Measurements from ENCODE around the gene KIF20B.

The KIF20B gene

DNA sequence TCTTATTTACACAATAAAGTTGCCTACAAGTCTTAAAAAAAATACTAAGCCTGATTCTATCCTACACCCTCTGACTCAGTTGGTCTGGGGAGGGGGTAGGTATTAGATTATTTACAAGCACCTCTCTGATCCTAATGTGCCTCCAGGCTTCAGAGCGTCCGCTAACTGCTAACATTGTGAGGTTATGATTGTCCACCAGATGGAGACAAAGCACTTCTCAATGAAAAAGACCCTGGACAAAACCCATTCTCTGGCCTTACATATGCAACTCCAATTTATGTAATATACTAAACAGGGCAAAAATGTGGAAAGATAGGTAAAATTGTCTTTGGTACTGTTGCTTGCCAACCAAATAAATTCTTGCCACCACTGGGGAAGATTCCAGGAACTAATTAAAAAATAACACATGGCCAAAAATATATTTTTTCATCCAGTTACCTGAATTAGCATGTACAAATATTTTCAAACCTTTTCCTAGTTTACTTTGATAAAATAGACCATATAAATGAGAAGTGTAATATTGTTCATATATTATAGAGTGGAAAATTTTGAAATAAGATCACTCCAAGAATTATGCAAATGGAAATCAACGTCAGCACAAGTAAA lies 92.4 kb downstream of the KIF20B start:
- Histone ChIP-seq H3K27ac (ENCODE audit: low read depth, low read length) (no peak overlapping the region), H3K9ac (ENCODE audit: low read length in 5 of 5) (no peak overlapping the region), H3K27me3 (ENCODE audit: control insufficient read depth in 5 of 5, insufficient read depth in 4 of 5, low read length in 5 of 5) (no peaks in the 10 kb centered on the region), H3K9me3 (ENCODE audit: control insufficient read depth in 5 of 5, low read length in 5 of 5) (no peaks in the 10 kb centered on the region), H3K36me3 (ENCODE audit: control insufficient read depth in 5 of 5, insufficient read depth in 5 of 5, low read length in 5 of 5) (no peaks in the 10 kb centered on the region), H3K4me3 (ENCODE audit: low read depth in 1 of 5, low read length in 5 of 5) (no peak overlapping the region), H3K4me1 (ENCODE audit: control insufficient read depth in 5 of 5, insufficient read depth in 5 of 5, low read length in 5 of 5) (peaks cover 0 to 10% (median 4%) of the 10 kb centered on the region in 5 donors)

DNA sequence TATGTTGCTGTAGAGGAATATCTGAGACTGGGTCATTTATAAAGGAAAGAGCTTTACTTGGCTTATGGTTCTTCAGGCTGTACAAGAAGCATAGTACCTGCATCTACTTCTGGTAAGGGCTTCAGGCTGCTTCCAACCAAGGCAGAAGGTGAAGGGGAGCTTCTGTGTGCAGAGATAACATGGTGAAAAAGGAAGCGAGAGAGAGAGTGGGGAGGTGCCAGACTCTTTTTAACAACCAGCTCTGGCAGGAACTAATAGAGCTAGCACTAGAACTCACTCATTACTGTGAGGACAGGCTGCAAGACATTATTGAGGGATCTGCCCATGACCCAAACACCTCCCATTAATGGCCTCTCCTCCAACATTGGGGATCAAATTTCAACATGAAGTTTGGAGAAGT lies 94.5 kb downstream of the KIF20B start:
- H3K9ac ChIP-seq (ENCODE audit: low read length in 5 of 5), result no peak overlapping the region
- no peaks in the 10 kb centered on the region for H3K4me1 ChIP-seq (ENCODE audit: control insufficient read depth in 5 of 5, insufficient read depth in 5 of 5, low read length in 5 of 5)
- H3K4me3 ChIP-seq (ENCODE audit: low read depth in 1 of 5, low read length in 5 of 5), result no peak overlapping the region
- H3K27ac ChIP-seq (ENCODE audit: low read depth, low read length), result no peak overlapping the region
- H3K27me3 ChIP-seq (ENCODE audit: control insufficient read depth in 5 of 5, insufficient read depth in 4 of 5, low read length in 5 of 5), result no peaks in the 10 kb centered on the region
- H3K9me3 ChIP-seq (ENCODE audit: control insufficient read depth in 5 of 5, low read length in 5 of 5), result no peaks in the 10 kb centered on the region
- H3K36me3 ChIP-seq (ENCODE audit: control insufficient read depth in 5 of 5, insufficient read depth in 5 of 5, low read length in 5 of 5), result no peaks in the 10 kb centered on the region

DNA sequence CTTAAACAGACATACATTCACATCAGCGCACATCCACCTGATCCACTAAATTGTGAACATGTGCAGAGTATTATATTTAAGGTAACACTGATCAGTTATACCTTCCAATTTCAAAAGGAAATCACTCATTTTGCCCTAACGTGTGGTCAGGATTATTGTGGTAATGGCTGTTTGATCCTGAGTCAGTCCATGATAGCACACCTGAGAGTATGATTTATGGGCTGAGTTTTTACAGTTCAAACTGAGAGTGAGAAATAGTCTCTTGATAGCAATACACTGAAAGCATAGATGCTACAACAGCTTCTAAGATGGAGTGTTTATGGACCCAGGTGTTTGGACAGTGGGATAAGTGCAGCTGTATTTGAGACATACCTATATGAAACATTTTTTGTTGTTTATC lies 96.7 kb downstream of the KIF20B start:
- Histone ChIP-seq H3K27ac (ENCODE audit: low read depth, low read length) (no peak overlapping the region), H3K36me3 (ENCODE audit: control insufficient read depth in 5 of 5, insufficient read depth in 5 of 5, low read length in 5 of 5) (no peaks in the 10 kb centered on the region), H3K27me3 (ENCODE audit: control insufficient read depth in 5 of 5, insufficient read depth in 4 of 5, low read length in 5 of 5) (no peaks in the 10 kb centered on the region), H3K9ac (ENCODE audit: low read length in 5 of 5) (no peak overlapping the region), H3K4me1 (ENCODE audit: control insufficient read depth in 5 of 5, insufficient read depth in 5 of 5, low read length in 5 of 5) (no peaks in the 10 kb centered on the region), H3K4me3 (ENCODE audit: low read depth in 1 of 5, low read length in 5 of 5) (no peak overlapping the region), H3K9me3 (ENCODE audit: control insufficient read depth in 5 of 5, low read length in 5 of 5) (no peaks in the 10 kb centered on the region)

DNA sequence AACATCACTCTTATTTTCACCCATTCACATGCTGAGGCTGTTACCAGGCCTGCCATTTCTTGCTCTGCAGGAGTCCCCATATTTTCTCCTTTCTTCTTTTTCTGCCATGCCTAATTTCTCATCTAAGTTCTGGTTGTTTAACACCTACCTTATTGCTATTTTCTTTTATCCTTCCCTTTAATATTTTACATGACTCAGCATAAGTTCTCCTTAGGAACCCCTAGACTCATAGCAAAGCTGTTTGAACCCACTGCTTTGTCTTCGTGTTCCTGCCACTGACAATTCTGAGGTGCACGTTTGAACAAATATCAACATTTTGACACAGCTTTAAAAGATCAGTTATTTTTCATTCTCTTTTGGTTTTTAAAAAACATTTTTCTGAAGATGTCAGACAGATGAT lies 98.2 kb downstream of the KIF20B start:
- Histone ChIP-seq H3K4me3 (ENCODE audit: low read depth in 1 of 5, low read length in 5 of 5) (no peak overlapping the region), H3K9ac (ENCODE audit: low read length in 5 of 5) (no peak overlapping the region), H3K36me3 (ENCODE audit: control insufficient read depth in 5 of 5, insufficient read depth in 5 of 5, low read length in 5 of 5) (no peaks in the 10 kb centered on the region), H3K9me3 (ENCODE audit: control insufficient read depth in 5 of 5, low read length in 5 of 5) (no peaks in the 10 kb centered on the region), H3K27me3 (ENCODE audit: control insufficient read depth in 5 of 5, insufficient read depth in 4 of 5, low read length in 5 of 5) (no peaks in the 10 kb centered on the region), H3K4me1 (ENCODE audit: control insufficient read depth in 5 of 5, insufficient read depth in 5 of 5, low read length in 5 of 5) (no peaks in the 10 kb centered on the region), H3K27ac (ENCODE audit: low read depth, low read length) (no peak overlapping the region)

DNA sequence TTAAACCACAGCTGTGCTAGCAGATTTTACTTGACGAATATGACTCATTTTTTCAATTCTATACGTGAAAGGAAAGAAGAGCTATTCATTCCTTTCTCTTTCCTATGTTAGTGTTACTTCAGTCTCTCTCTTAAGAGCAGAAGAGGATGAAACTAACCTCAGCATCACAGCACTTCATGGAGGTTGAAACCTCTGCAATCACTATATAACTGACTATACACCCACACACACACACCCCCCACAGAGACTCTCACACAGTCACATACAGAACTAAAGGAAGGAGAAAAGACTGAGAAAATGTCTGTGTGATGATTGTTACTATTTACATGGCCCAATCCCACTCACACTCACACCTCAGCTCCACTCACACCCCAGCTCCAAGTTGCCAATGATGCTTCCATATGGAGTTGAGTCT lies 104.2 kb downstream of the KIF20B start:
- no peaks in the 10 kb centered on the region for H3K9me3 ChIP-seq (ENCODE audit: control insufficient read depth in 5 of 5, low read length in 5 of 5)
- H3K27ac ChIP-seq (ENCODE audit: low read depth, low read length), result no peak overlapping the region
- H3K4me3 ChIP-seq (ENCODE audit: low read depth in 1 of 5, low read length in 5 of 5), result no peak overlapping the region
- H3K27me3 ChIP-seq (ENCODE audit: control insufficient read depth in 5 of 5, insufficient read depth in 4 of 5, low read length in 5 of 5), result no peaks in the 10 kb centered on the region
- H3K36me3 ChIP-seq (ENCODE audit: control insufficient read depth in 5 of 5, insufficient read depth in 5 of 5, low read length in 5 of 5), result no peaks in the 10 kb centered on the region
- no peaks in the 10 kb centered on the region for H3K4me1 ChIP-seq (ENCODE audit: control insufficient read depth in 5 of 5, insufficient read depth in 5 of 5, low read length in 5 of 5)
- no peak overlapping the region for H3K9ac ChIP-seq (ENCODE audit: low read length in 5 of 5)

DNA sequence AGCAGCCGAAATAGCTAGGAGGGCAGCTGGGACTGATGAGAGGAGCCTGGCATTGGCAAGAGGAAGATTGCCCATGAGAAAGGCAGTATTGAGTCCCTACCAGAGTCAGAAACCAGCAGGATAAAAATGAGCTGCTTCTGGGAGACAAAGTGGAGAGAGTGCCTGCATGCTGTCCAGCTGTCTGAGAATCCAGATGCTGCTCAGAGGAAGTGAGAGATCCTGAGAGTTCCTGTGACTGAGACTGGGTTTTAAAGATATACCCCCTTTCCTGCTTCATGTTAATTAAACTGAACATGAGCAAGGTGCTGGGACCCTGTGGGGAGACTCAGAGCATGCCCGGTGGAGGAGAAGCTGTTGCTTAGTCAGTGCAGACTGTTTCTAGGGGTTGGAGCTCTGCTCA lies 107.5 kb downstream of the KIF20B start:
- H3K36me3 ChIP-seq (ENCODE audit: control insufficient read depth in 5 of 5, insufficient read depth in 5 of 5, low read length in 5 of 5), result no peaks in the 10 kb centered on the region
- H3K9ac ChIP-seq (ENCODE audit: low read length in 5 of 5), result no peak overlapping the region
- H3K27ac ChIP-seq (ENCODE audit: low read depth, low read length), result no peak overlapping the region
- no peaks in the 10 kb centered on the region for H3K27me3 ChIP-seq (ENCODE audit: control insufficient read depth in 5 of 5, insufficient read depth in 4 of 5, low read length in 5 of 5)
- no peak overlapping the region for H3K4me3 ChIP-seq (ENCODE audit: low read depth in 1 of 5, low read length in 5 of 5)
- no peaks in the 10 kb centered on the region for H3K4me1 ChIP-seq (ENCODE audit: control insufficient read depth in 5 of 5, insufficient read depth in 5 of 5, low read length in 5 of 5)
- H3K9me3 ChIP-seq (ENCODE audit: control insufficient read depth in 5 of 5, low read length in 5 of 5), result no peaks in the 10 kb centered on the region

DNA sequence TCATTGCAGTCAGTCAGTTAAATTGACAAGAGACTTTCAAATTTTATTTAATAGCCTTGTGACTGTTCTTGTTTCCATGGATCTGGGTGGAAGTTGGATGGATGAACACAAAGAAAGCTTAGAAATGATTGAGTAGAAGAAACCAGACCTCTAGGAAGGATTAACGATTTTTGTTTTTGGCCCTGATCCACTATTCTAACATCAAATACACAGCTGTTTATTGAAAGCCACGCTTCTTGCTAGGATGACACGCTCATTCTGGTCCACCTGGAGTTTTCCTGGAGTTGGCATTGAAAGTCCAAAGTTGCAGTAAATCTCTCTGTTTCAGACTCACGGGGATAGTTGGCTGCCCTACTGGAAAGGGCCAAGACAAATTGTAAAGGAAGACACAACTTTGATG lies 108.4 kb downstream of the KIF20B start:
- no peak overlapping the region for H3K27ac ChIP-seq (ENCODE audit: low read depth, low read length)
- H3K9ac ChIP-seq (ENCODE audit: low read length in 5 of 5), result no peak overlapping the region
- H3K36me3 ChIP-seq (ENCODE audit: control insufficient read depth in 5 of 5, insufficient read depth in 5 of 5, low read length in 5 of 5), result no peaks in the 10 kb centered on the region
- no peaks in the 10 kb centered on the region for H3K4me1 ChIP-seq (ENCODE audit: control insufficient read depth in 5 of 5, insufficient read depth in 5 of 5, low read length in 5 of 5)
- H3K9me3 ChIP-seq (ENCODE audit: control insufficient read depth in 5 of 5, low read length in 5 of 5), result no peaks in the 10 kb centered on the region
- H3K4me3 ChIP-seq (ENCODE audit: low read depth in 1 of 5, low read length in 5 of 5), result no peak overlapping the region
- H3K27me3 ChIP-seq (ENCODE audit: control insufficient read depth in 5 of 5, insufficient read depth in 4 of 5, low read length in 5 of 5), result no peaks in the 10 kb centered on the region

DNA sequence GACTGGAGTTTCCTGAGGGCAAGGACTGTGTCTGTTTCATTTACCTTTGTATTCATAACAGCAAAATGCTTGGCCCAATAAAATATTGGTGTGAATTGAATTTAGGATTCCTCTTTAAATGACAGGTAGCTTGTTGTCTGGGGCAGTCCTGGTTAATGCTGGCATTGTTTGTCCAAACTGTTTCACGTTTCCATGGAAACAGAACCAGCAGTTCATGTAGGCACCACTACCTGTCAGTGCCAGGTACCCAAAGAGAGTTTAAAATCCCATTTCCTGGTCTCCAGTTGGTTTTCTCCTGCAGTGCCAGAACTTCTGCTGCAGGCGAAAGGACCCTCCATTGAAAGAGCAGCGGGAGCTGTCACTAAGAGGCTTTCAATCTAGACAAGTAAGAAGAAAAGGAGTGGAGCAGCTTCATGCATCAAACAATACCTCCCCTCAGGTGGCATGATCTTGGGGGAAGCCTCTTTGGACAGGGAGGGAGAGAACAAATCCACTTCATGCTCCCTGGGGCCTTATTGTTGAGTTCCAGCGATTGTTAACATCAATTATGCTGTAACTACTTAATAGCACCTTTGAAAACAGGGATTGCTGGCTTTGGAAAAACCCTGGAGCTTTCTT lies 109.6 kb downstream of the KIF20B start:
- Histone ChIP-seq H3K4me3 (ENCODE audit: low read depth in 1 of 5, low read length in 5 of 5) (no peak overlapping the region), H3K36me3 (ENCODE audit: control insufficient read depth in 5 of 5, insufficient read depth in 5 of 5, low read length in 5 of 5) (no peaks in the 10 kb centered on the region), H3K9me3 (ENCODE audit: control insufficient read depth in 5 of 5, low read length in 5 of 5) (no peaks in the 10 kb centered on the region), H3K9ac (ENCODE audit: low read length in 5 of 5) (no peak overlapping the region), H3K27ac (ENCODE audit: low read depth, low read length) (no peak overlapping the region), H3K4me1 (ENCODE audit: control insufficient read depth in 5 of 5, insufficient read depth in 5 of 5, low read length in 5 of 5) (no peaks in the 10 kb centered on the region), H3K27me3 (ENCODE audit: control insufficient read depth in 5 of 5, insufficient read depth in 4 of 5, low read length in 5 of 5) (no peaks in the 10 kb centered on the region)

DNA sequence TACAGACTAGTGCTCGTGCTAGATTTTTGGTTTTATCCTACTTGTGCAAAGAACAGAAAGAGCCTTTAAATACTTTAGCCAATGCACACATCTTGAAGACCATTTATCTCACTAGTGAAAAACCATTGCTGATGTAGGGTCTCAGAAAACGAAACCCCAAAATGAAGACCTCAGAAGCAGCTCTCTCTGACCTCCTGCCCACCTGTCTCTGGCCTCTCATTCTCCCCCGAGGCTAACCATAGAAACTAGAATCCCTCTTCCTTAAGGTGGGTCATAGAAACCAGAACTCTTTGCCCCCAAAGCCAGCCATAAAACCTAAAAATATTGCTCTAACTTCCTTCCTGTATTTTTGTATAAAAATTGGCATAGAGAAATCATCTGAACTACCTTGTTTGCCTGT lies 112.2 kb downstream of the KIF20B start:
- no peak overlapping the region for H3K9ac ChIP-seq (ENCODE audit: low read length in 5 of 5)
- no peaks in the 10 kb centered on the region for H3K4me1 ChIP-seq (ENCODE audit: control insufficient read depth in 5 of 5, insufficient read depth in 5 of 5, low read length in 5 of 5)
- no peaks in the 10 kb centered on the region for H3K36me3 ChIP-seq (ENCODE audit: control insufficient read depth in 5 of 5, insufficient read depth in 5 of 5, low read length in 5 of 5)
- no peaks in the 10 kb centered on the region for H3K27me3 ChIP-seq (ENCODE audit: control insufficient read depth in 5 of 5, insufficient read depth in 4 of 5, low read length in 5 of 5)
- H3K9me3 ChIP-seq (ENCODE audit: control insufficient read depth in 5 of 5, low read length in 5 of 5), result no peaks in the 10 kb centered on the region
- H3K27ac ChIP-seq (ENCODE audit: low read depth, low read length), result no peak overlapping the region
- H3K4me3 ChIP-seq (ENCODE audit: low read depth in 1 of 5, low read length in 5 of 5), result no peak overlapping the region

DNA sequence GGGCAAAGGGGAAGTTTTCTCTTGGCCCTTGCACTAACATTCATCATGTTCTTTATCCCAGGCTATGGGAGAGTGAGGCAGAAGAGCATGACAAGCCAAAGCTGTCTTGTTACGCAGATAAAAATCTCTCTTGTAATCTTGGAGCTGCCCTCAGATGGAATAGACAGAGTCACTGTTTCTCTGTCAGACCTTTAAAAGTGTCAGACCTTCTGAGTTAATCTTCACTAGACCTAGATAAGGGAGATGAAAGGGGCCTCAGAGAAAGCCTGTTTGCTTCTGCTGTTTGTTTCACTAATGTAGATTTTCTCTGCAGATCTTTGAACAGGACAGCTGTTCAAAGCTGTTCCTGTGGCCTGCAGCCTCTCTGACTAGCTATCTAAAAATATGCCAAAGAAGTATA lies 112.9 kb downstream of the KIF20B start:
- Histone ChIP-seq H3K9me3 (ENCODE audit: control insufficient read depth in 5 of 5, low read length in 5 of 5) (no peaks in the 10 kb centered on the region), H3K4me1 (ENCODE audit: control insufficient read depth in 5 of 5, insufficient read depth in 5 of 5, low read length in 5 of 5) (no peaks in the 10 kb centered on the region), H3K4me3 (ENCODE audit: low read depth in 1 of 5, low read length in 5 of 5) (no peak overlapping the region), H3K27me3 (ENCODE audit: control insufficient read depth in 5 of 5, insufficient read depth in 4 of 5, low read length in 5 of 5) (no peaks in the 10 kb centered on the region), H3K9ac (ENCODE audit: low read length in 5 of 5) (no peak overlapping the region), H3K36me3 (ENCODE audit: control insufficient read depth in 5 of 5, insufficient read depth in 5 of 5, low read length in 5 of 5) (no peaks in the 10 kb centered on the region), H3K27ac (ENCODE audit: low read depth, low read length) (no peak overlapping the region)
